ENCODE data around the gene ITPR1. TPM values are rescaled to one million over a fixed set of nuclear protein-coding genes. Genes with fewer than 3 reads are reported as not detected.

ITPR1 gene
- total and polyA plus RNA-seq, 3 experiments from 2014 or later: 14.9 to 85.8 (median 82.6) TPM

DNA sequence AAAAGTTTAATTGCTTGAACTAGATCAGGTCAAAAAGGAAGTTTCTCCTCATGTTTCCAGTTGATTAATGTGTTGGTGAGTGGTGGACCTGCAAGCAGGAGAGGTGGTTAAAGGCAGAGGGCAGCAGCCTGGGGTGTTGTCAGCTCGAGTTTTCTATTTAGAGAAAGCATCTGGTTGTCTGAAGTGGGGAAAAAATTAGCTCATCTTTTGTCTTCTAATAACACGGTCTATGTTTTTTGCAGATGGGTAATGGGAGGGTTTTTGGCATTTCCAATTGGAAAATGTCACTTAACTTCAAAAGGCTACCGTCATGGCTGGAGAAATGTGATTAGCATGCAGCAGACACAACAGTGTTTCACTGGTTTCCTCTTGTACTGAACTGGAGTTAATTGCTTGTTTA, 122.6 kb downstream of the ITPR1 start:
- Histone ChIP-seq H3K9me3 (ENCODE audit: low read length) (no peaks in the 10 kb centered on the region), H3K27ac (ENCODE audit: low read depth, low read length) (no peak overlapping the region), H3K4me3 (ENCODE audit: low read length) (no peak overlapping the region), H3K36me3 (ENCODE audit: insufficient read depth, low read length) (no peaks in the 10 kb centered on the region), H3K4me1 (ENCODE audit: insufficient read depth, low read length) (no peaks in the 10 kb centered on the region), H3K27me3 (ENCODE audit: insufficient read depth, low read length, poor library complexity, severe bottlenecking) (no peaks in the 10 kb centered on the region)
- Mint-ChIP-seq H3K4me1 (peaks cover 10 to 24% (median 14%) of the 10 kb centered on the region in 3 donors), H3K4me3 (no peak overlapping the region), H3K27me3 (no peaks in the 10 kb centered on the region), H3K27ac (no peak overlapping the region), H3K36me3 (peaks cover under 1 to 4% (median 2%) of the 10 kb centered on the region in 3 donors), H3K9me3 (no peaks in the 10 kb centered on the region)
- ChIA-PET CTCF (interaction anchor here (1.0 kb wide), 1 partner anchor 18 kb away, joined by 3 read pairs; no protein-coding TSS in a partner anchor), POLR2A (no interaction called here)
- DNase-seq: no peak

DNA sequence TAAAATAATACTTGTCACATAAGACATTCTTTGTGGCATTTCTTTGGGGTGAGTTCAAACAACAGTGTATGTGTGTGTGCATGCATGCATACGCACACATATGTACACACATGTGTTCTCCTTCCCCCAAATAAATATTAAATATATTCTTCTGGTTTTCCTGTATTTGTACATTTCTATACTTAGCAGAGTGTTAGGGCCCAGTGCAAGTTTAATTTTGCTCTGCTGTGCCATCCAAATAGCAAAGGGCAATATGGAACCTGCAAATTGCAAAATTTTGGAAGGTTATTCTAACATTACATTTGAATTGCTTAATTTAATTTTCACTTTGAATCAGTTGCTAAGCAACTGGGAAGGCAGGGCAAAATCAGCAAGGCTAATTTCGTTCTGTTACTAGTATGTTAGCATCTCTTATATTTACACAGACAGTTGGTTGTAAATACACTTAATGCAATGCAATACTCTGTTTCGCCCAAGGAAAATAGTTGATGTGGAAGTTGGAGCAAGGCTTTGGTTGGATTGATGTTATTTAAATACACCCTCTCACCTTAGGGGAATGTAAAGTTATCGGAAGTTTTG, 130.4 kb downstream of the ITPR1 start:
- H3K4me1 Mint-ChIP-seq: peaks cover 3 to 15% (median 10%) of the 10 kb centered on the region in 3 donors
- no peak overlapping the region for H3K27ac ChIP-seq (ENCODE audit: low read depth, low read length)
- H3K4me3 ChIP-seq (ENCODE audit: low read length): no peak overlapping the region
- H3K9me3 ChIP-seq (ENCODE audit: low read length): no peaks in the 10 kb centered on the region
- no peak overlapping the region for H3K4me3 Mint-ChIP-seq
- DNase-seq: no peak
- no peaks in the 10 kb centered on the region for H3K4me1 ChIP-seq (ENCODE audit: insufficient read depth, low read length)
- peaks cover 0 to 2% of the 10 kb centered on the region in 2 donors for H3K27me3 Mint-ChIP-seq
- ChIA-PET POLR2A (no interaction called here), CTCF (interaction anchor here (0.9 to 1.9 kb wide), 2 partner anchors 10 kb away, joined by 3 to 7 read pairs; no protein-coding TSS in a partner anchor)
- H3K9me3 Mint-ChIP-seq: no peaks in the 10 kb centered on the region
- peak overlapping the region in 1 of 8 donors; percentile 7 for H3K27ac Mint-ChIP-seq
- peaks cover 15 to 19% (median 15%) of the 10 kb centered on the region in 3 donors for H3K36me3 Mint-ChIP-seq
- no peaks in the 10 kb centered on the region for H3K36me3 ChIP-seq (ENCODE audit: insufficient read depth, low read length)
- H3K27me3 ChIP-seq (ENCODE audit: insufficient read depth, low read length, poor library complexity, severe bottlenecking): no peaks in the 10 kb centered on the region

DNA sequence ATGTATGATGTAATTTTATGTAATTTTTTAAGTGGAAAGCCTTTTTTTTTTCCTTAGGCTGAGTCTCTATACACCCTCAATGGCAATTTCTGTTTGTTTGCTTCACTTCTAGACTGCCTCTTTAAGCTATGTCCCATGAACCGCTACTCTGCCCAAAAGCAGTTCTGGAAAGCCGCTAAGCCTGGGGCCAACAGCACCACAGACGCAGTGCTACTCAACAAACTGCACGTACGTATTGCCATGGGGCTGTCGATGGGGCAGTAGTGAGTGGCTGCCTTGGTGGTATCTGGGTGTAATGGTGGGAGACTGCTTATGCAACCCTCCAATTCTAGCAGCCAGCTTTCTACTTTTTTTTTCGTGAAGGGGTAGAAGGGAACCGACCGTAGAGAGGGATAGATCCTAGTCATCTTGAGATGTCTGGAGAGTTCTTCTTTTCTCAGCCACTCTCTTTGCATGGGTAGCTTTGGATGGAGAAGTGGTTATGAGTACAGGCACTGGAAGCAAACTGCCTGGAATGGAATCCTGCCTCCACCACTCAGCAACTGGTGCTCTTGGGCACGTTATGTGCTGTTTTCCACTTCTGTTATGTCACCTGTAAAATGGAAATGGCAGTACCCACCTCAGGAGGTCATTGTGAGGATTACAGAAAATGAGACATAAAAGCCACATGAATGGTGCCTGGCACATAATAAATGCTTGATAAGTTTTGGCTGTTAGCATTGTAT, 134.7 kb downstream of the ITPR1 start:
- no peaks in the 10 kb centered on the region for H3K4me1 ChIP-seq (ENCODE audit: insufficient read depth, low read length)
- no peaks in the 10 kb centered on the region for H3K27me3 ChIP-seq (ENCODE audit: insufficient read depth, low read length, poor library complexity, severe bottlenecking)
- no peaks in the 10 kb centered on the region for H3K9me3 ChIP-seq (ENCODE audit: low read length)
- H3K9me3 Mint-ChIP-seq: no peaks in the 10 kb centered on the region
- H3K27ac ChIP-seq (ENCODE audit: low read depth, low read length): no peak overlapping the region
- ChIA-PET POLR2A (no interaction called here), CTCF (interaction anchor here (0.9 kb wide), 1 partner anchor 24 kb away, joined by 3 read pairs; no protein-coding TSS in a partner anchor)
- no peaks in the 10 kb centered on the region for H3K27me3 Mint-ChIP-seq
- peaks cover 3 to 22% (median 3%) of the 10 kb centered on the region in 3 donors for H3K36me3 Mint-ChIP-seq
- DNase-seq: no peak
- H3K4me3 ChIP-seq (ENCODE audit: low read length): no peak overlapping the region
- H3K36me3 ChIP-seq (ENCODE audit: insufficient read depth, low read length): no peaks in the 10 kb centered on the region
- peaks cover 0 to 9% (median 4%) of the 10 kb centered on the region in 3 donors for H3K4me1 Mint-ChIP-seq
- peak overlapping the region in 1 of 8 donors; percentile 26 for H3K27ac Mint-ChIP-seq
- no peak overlapping the region for H3K4me3 Mint-ChIP-seq

DNA sequence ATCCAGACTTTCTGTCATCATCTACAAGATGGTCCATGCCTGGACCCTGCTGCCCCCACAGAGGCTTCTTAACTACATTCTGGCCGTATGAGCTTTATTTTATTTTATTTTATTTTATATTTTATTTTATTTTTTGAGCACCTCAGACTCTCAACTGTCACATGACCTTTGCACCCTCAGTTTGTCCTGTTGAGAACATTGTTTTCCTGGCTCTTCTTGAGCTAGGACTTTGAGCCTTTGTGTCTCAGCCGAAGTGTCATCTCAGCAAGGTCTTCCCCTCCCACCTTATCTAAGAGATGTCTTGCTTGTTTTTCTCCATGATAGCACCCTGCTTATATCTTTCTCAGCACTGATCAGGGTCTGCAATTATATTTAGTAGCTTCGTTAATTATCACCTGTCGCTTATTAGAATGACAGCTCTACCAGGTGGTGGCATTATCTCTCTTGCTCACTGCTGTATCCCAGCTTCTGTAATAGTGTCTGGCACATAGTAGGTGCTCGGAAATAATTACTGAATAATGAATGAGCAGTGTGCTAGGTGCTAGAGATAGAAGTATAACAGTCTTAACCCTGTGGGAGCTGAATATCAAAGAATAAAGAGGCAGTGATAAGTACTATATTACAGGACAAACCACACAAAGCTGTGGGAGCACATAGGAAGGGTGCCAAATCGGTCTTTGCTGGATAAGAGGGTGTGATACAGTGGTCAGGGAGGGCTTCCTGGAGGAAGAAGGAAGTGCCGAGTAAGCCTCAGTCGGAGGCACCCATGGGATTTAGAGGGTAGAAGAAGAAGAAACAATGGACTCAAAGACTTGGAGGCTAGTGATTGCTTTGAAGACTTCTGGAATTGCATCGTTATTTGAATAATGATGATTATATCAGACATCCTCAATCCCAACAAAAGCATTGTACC, 136.2 kb downstream of the ITPR1 start:
- Histone ChIP-seq H3K36me3 (ENCODE audit: insufficient read depth, low read length) (no peaks in the 10 kb centered on the region), H3K9me3 (ENCODE audit: low read length) (no peaks in the 10 kb centered on the region), H3K4me3 (ENCODE audit: low read length) (no peak overlapping the region), H3K27ac (ENCODE audit: low read depth, low read length) (no peak overlapping the region), H3K4me1 (ENCODE audit: insufficient read depth, low read length) (no peaks in the 10 kb centered on the region), H3K27me3 (ENCODE audit: insufficient read depth, low read length, poor library complexity, severe bottlenecking) (no peaks in the 10 kb centered on the region)
- no peak overlapping the region for H3K4me3 Mint-ChIP-seq
- DNase-seq: no peak
- H3K9me3 Mint-ChIP-seq: no peaks in the 10 kb centered on the region
- H3K36me3 Mint-ChIP-seq: peaks cover 0 to 23% (median 0%) of the 10 kb centered on the region in 3 donors
- CTCF ChIA-PET: interaction anchor here (1.7 kb wide), 1 partner anchor 279 kb away, joined by 8 read pairs; no protein-coding TSS in a partner anchor
- H3K27ac Mint-ChIP-seq: peak overlapping the region in 2 of 8 donors; percentile 22 to 69
- peaks cover 7% of the 10 kb centered on the region in 3 donors for H3K4me1 Mint-ChIP-seq
- no peaks in the 10 kb centered on the region for H3K27me3 Mint-ChIP-seq
- POLR2A ChIA-PET: no interaction called here

DNA sequence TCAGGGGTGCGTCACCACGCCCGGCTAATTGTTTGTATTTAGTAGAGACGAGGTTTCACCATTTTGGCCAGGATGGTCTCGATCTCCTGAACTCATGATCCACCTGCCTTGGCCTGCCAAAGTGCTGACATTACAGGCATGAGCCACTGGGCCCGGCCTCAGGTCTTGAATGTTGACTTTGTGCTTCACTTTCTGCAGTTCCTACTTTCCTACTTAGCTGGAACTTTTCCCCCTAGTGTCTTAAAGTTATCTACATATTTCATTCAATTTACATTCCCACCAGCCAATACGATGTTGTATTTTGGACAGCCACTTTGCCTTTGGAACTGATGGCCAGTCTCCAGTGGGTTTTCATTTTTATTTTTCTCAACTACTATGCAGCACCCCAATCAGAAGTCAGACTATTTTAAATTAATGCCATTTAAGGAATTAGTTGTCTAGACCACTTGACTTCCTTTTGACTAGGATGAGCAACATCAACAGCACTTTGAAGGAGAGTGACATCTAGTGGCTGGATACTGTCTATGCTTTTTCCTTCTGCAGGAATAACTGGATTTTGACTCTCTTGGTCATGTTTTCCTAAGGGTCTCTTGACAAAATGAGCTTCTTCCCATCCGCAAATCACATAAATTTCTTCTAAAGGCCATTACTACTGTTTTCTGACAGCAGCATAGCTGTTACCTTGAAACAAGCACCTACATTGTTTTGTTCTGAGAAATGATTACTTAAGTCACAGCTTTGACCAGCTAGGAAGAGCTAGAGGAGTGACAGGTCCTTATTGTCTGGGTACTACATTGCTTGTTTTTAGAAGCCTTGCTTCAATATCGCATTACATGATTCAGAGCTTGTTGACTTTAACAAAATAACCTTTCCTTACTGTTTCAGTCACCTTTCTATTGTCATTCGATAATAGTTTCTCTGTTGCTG, 140.2 kb downstream of the ITPR1 start:
- H3K4me3 ChIP-seq (ENCODE audit: low read length): no peak overlapping the region
- POLR2A ChIA-PET: interaction anchor here (1.0 to 1.4 kb wide), 2 partner anchors 114 to 282 kb away, joined by 3 to 4 read pairs; no protein-coding TSS in a partner anchor
- H3K27ac ChIP-seq (ENCODE audit: low read depth, low read length): no peak overlapping the region
- H3K36me3 ChIP-seq (ENCODE audit: insufficient read depth, low read length): no peaks in the 10 kb centered on the region
- Mint-ChIP-seq H3K27me3 (no peaks in the 10 kb centered on the region), H3K36me3 (peaks cover 0 to 30% (median 4%) of the 10 kb centered on the region in 3 donors), H3K4me3 (no peak overlapping the region), H3K4me1 (peaks cover 5 to 7% (median 7%) of the 10 kb centered on the region in 3 donors), H3K27ac (peak overlapping the region in 5 of 8 donors; percentile 39 to 67 (median 55)), H3K9me3 (no peaks in the 10 kb centered on the region)
- DNase-seq: peak in 2 of 5 donors; percentile 32 to 36
- no peaks in the 10 kb centered on the region for H3K27me3 ChIP-seq (ENCODE audit: insufficient read depth, low read length, poor library complexity, severe bottlenecking)
- CTCF ChIA-PET: interaction anchor here (0.7 to 5.1 kb wide), 30 partner anchors 9 to 317 kb away, joined by 3 to 64 read pairs (median 4); partner anchors contain the start of gene ITPR1
- no peaks in the 10 kb centered on the region for H3K9me3 ChIP-seq (ENCODE audit: low read length)
- no peaks in the 10 kb centered on the region for H3K4me1 ChIP-seq (ENCODE audit: insufficient read depth, low read length)

DNA sequence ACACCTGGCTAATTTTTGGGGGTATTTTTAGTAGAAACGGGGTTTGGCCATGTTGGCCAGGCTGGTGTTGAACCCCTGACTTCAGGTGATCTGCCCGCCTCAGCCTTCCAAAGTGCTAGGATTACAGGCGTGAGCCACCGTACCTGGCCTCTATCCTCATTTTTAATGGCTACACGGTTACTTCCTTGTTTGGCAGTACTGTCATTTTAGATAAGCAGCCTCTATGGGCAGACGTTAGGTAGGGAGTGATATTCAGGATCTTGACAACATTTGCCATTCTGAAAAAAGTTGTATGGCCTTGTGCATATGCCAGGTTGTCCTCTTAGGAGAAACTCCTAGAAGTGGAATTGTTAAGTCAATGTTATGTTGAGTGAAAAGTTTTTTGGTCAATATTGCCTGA, 141.7 kb downstream of the ITPR1 start:
- no peaks in the 10 kb centered on the region for H3K36me3 ChIP-seq (ENCODE audit: insufficient read depth, low read length)
- no peaks in the 10 kb centered on the region for H3K9me3 ChIP-seq (ENCODE audit: low read length)
- no peak for DNase-seq
- Mint-ChIP-seq H3K27ac (no peak overlapping the region), H3K4me1 (peaks cover 5 to 7% (median 7%) of the 10 kb centered on the region in 3 donors), H3K9me3 (no peaks in the 10 kb centered on the region), H3K36me3 (peaks cover 0 to 30% (median 4%) of the 10 kb centered on the region in 3 donors), H3K4me3 (no peak overlapping the region), H3K27me3 (no peaks in the 10 kb centered on the region)
- ChIA-PET POLR2A (no interaction called here), CTCF (interaction anchor here (1.4 to 5.1 kb wide), 3 partner anchors 24 to 282 kb away, joined by 4 to 64 read pairs (median 4); no protein-coding TSS in a partner anchor)
- H3K27ac ChIP-seq (ENCODE audit: low read depth, low read length): no peak overlapping the region
- no peaks in the 10 kb centered on the region for H3K27me3 ChIP-seq (ENCODE audit: insufficient read depth, low read length, poor library complexity, severe bottlenecking)
- no peaks in the 10 kb centered on the region for H3K4me1 ChIP-seq (ENCODE audit: insufficient read depth, low read length)
- no peak overlapping the region for H3K4me3 ChIP-seq (ENCODE audit: low read length)

DNA sequence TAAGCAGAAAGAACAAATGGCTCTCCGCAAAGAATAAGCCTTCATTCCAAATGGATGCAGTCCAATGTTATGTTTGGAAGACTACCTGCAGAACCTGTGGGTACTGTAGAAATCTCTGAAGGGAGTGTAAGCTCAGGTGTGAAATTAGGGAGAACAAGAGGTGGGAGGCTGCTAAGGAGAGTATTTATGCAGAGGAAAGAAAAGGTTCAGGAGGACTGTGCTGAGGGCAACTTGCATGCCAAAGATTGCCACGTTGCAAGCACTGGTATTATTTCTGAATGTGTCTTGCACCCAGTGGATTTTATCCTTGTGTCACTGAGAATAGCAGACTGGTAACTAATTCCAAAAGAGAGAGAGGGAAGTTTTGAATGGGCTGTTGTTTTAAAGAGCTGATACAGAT, 144.1 kb downstream of the ITPR1 start:
- Mint-ChIP-seq H3K4me3 (no peak overlapping the region), H3K27ac (no peak overlapping the region), H3K27me3 (no peaks in the 10 kb centered on the region), H3K9me3 (no peaks in the 10 kb centered on the region), H3K4me1 (peaks cover 5 to 7% (median 7%) of the 10 kb centered on the region in 3 donors), H3K36me3 (peaks cover 0 to 49% (median 14%) of the 10 kb centered on the region in 3 donors)
- ChIA-PET CTCF (no interaction called here), POLR2A (interaction anchor here (1.5 kb wide), 1 partner anchor 286 kb away, joined by 6 read pairs; no protein-coding TSS in a partner anchor)
- no peak overlapping the region for H3K27ac ChIP-seq (ENCODE audit: low read depth, low read length)
- H3K9me3 ChIP-seq (ENCODE audit: low read length): no peaks in the 10 kb centered on the region
- peaks cover 11% of the 10 kb centered on the region for H3K36me3 ChIP-seq (ENCODE audit: insufficient read depth, low read length)
- H3K27me3 ChIP-seq (ENCODE audit: insufficient read depth, low read length, poor library complexity, severe bottlenecking): no peaks in the 10 kb centered on the region
- no peak overlapping the region for H3K4me3 ChIP-seq (ENCODE audit: low read length)
- no peaks in the 10 kb centered on the region for H3K4me1 ChIP-seq (ENCODE audit: insufficient read depth, low read length)
- DNase-seq: no peak

All from CD8-positive, alpha-beta memory T cell (primary cell).